ENCODE measurements around the gene CBFB. TPM values are rescaled to one million over a fixed set of nuclear protein-coding genes. Genes with fewer than 3 reads are reported as not detected.

CBFB gene
- total RNA-seq, 2 donors from 2014 or later = 25.7 to 49.3 TPM

DNA sequence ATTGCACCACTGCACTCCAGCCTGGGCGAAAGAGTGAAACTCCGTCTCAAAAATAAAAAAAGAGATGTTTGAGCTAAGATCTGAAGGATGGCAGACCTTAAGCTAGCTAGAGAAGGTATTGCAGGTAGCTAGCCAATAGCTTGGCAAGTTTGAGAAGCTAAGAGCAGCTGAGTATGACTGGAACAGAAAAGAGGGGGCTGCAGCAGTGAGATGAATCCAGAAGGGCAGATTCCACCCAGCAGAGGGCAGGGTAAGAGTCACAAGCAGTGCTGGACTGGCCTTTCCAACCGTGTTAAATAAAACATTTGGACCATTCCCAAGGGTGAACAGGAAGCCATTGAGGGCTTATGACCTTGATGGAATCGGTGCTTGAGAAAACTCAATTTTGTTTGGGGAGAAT is 75.1 kb downstream of the CBFB start:
- DNase-seq (ENCODE audit: low spot score) = no peak
- peaks cover 11% of the 10 kb centered on the region for H3K36me3 ChIP-seq
- H3K4me3 ChIP-seq = no peak overlapping the region
- no peaks in the 10 kb centered on the region for H3K27me3 ChIP-seq
- TF ChIP-seq, protein P1, sequence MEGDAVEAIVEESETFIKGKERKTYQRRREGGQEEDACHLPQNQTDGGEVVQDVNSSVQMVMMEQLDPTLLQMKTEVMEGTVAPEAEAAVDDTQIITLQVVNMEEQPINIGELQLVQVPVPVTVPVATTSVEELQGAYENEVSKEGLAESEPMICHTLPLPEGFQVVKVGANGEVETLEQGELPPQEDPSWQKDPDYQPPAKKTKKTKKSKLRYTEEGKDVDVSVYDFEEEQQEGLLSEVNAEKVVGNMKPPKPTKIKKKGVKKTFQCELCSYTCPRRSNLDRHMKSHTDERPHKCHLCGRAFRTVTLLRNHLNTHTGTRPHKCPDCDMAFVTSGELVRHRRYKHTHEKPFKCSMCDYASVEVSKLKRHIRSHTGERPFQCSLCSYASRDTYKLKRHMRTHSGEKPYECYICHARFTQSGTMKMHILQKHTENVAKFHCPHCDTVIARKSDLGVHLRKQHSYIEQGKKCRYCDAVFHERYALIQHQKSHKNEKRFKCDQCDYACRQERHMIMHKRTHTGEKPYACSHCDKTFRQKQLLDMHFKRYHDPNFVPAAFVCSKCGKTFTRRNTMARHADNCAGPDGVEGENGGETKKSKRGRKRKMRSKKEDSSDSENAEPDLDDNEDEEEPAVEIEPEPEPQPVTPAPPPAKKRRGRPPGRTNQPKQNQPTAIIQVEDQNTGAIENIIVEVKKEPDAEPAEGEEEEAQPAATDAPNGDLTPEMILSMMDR (IDR thresholded peaks at IDR 0.05) = peak in 1 of 2 donors; percentile 45
- peaks cover 0 to 2% of the 10 kb centered on the region in 2 donors for H3K4me1 ChIP-seq
- no peaks in the 10 kb centered on the region for H3K9me3 ChIP-seq
- no peak overlapping the region for H3K27ac ChIP-seq

DNA sequence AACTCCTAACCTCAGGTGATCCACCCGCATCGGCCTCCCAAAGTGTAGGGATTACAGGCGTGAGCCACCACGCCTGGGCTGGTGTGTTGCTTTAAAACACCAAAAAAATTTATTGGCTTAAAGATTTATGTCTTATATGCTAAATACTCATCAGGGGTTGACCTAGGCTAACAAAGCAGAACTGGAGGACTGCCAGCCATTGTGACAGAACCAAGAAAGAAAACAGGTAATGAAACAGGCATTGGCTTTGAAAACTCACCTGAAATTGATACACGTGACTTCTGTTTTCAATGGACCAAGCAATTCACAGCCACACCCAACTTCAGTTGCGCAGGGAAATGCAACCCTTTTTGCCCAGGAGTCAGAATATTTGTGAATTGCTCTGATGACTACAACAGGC is 75.9 kb downstream of the CBFB start:
- no peak for DNase-seq (ENCODE audit: low spot score)
- Histone ChIP-seq H3K4me1 (peaks cover 0 to 5% of the 10 kb centered on the region in 2 donors), H3K27ac (no peak overlapping the region), H3K36me3 (peaks cover 6% of the 10 kb centered on the region), H3K27me3 (no peaks in the 10 kb centered on the region), H3K4me3 (no peak overlapping the region), H3K9me3 (no peaks in the 10 kb centered on the region)
- TF ChIP-seq, protein P1 (IDR thresholded peaks at IDR 0.05) = no peak

DNA sequence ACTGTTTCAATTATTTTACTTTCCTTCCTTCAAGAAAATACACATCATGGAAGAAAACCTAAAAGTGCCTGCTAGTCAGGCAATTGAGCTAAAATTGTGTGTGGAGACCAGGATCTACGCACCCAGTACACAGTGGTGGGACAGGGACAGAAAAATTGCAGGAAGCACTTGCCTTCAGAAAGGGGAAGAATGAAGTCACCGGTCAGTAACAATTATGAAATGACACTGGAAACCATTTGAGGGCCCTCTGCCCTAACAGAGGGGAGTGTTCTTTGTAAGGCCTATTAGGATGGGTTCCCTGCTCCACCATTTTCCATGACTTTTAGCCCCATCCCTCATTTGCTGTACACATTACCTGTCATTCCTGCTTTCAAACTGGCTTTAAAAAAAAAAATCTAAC is 76.3 kb downstream of the CBFB start:
- Histone ChIP-seq H3K4me1 (peaks cover 0 to 8% of the 10 kb centered on the region in 2 donors), H3K4me3 (no peak overlapping the region), H3K27ac (no peak overlapping the region), H3K9me3 (no peaks in the 10 kb centered on the region), H3K27me3 (no peaks in the 10 kb centered on the region), H3K36me3 (peaks cover 2% of the 10 kb centered on the region)
- no peak for DNase-seq (ENCODE audit: low spot score)
- TF ChIP-seq, protein P1 (IDR thresholded peaks at IDR 0.05) = no peak

DNA sequence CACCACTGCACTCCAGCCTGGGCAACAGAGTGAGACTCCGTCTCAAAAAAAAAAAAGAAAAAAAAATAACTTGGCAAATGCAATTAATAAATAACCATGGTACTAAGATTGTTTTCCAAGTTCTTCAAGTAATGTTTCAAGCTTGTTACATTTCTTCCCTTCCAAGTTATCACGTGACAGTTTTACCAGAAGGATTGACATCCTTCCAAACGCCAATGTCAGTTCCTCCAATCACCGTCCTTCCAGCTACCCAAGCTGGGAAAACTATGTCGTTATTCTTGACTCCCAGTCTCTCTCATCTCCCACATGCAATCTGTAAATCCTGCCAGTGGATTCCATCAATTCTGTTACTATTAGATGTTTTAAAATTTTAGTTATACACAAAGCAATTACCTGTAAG is 76.9 kb downstream of the CBFB start:
- Histone ChIP-seq H3K36me3 (no peaks in the 10 kb centered on the region), H3K4me1 (peaks cover 0 to 14% of the 10 kb centered on the region in 2 donors), H3K27me3 (no peaks in the 10 kb centered on the region), H3K27ac (no peak overlapping the region), H3K4me3 (no peak overlapping the region), H3K9me3 (no peaks in the 10 kb centered on the region)
- no peak for DNase-seq (ENCODE audit: low spot score)
- TF ChIP-seq, protein P1 (IDR thresholded peaks at IDR 0.05) = no peak

DNA sequence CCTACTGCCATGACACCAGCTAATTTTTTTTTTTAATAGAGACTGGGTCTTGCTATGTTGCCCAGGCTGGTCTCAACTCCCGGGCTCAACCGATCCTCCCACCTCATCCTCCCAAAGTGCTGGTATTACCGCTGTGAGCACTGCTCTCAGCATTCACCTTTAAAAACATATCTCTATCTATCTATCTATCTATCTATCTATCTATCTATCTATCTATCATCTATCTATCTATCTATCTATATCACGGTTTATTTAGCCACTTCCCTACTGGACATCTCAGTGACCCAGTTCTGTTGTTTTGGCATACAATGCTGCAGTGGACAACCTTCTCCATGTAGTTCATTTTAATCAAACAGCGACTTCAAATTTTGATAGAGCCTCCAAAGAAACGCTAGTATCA is 79.5 kb downstream of the CBFB start:
- Histone ChIP-seq H3K27me3 (no peaks in the 10 kb centered on the region), H3K4me1 (peaks cover 0 to 25% of the 10 kb centered on the region in 2 donors), H3K9me3 (no peaks in the 10 kb centered on the region), H3K4me3 (no peak overlapping the region), H3K27ac (no peak overlapping the region), H3K36me3 (no peaks in the 10 kb centered on the region)
- TF ChIP-seq, protein P1 (IDR thresholded peaks at IDR 0.05) = no peak
- no peak for DNase-seq (ENCODE audit: low spot score)

DNA sequence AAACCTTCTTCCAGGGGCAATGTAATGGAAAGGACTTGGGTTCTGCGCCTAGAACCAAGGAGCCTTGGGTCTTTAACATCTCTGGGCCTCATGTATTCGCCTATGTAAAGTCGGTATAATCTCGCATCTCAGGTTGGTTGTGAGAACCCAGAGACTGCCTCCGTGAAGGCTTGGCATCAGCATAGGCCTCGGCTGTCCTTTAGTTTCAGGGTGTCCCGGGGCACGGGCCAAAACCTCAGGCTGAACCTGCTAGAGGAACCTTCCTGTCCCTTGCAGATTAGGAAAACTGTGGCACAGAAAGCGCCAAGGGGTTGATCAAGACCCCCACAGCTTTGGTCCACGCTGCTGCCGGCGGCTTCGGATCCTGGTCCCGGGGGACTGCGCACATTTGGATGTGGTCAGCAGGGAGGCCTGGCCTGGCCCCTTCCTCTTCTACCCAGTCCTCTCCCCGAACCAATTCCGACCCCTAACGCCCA is 80.0 kb downstream of the CBFB start:
- no peaks in the 10 kb centered on the region for H3K9me3 ChIP-seq
- peaks cover 0 to 25% of the 10 kb centered on the region in 2 donors for H3K4me1 ChIP-seq
- H3K27ac ChIP-seq = peak overlapping the region; percentile 77 to 88
- H3K4me3 ChIP-seq = peak overlapping the region; percentile 94 to 98
- H3K36me3 ChIP-seq = no peaks in the 10 kb centered on the region
- no peak for DNase-seq (ENCODE audit: low spot score)
- TF ChIP-seq, protein P1 (IDR thresholded peaks at IDR 0.05) = no peak
- no peaks in the 10 kb centered on the region for H3K27me3 ChIP-seq
